VCaP (cell line): Measurements from ENCODE around the gene TCF7.

Experiments used
- H3K27ac ChIP-seq: fragments of 450-650 bp; 2 replicates; pipeline ENCODE4 v1.5.1; 2017
- TF ChIP-seq, protein P1 (sequence below): fragments of 450-650 bp; conservative IDR thresholded peaks from 2 replicates; pipeline ENCODE4 v1.5.1; 2017; ENCODE audit warnings: mild to moderate bottlenecking, moderate library complexity

Gene TCF7

DNA sequence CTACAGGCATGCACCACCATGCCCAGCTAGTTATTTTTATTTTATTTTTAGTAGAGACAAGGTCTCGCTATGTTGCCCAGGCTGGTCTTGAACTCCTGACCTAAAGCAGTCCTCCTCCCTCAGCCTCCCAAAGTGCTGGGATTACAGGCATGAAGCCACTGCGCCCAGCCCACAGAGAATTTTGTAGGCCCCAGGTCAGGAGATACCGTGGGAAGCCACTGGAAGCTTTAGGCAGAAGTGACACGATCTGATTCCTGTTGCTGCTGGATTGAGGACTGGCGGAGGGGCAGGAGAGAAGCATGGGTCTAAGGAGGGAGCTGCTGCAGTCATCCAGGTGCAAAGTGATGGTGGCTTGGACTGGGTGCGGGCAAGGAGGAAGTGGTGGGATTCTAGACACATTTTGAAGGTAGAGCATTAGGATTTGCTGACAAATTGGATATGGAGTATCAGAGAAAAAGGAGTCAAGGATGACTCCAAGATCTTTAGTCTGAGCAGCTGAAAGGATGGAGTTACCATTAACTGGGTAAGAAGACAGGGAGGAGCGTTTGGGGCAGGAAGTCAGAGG, 20.7 kb downstream of the TCF7 start:
- no peak overlapping the region for H3K27ac ChIP-seq
- TF ChIP-seq, protein P1, sequence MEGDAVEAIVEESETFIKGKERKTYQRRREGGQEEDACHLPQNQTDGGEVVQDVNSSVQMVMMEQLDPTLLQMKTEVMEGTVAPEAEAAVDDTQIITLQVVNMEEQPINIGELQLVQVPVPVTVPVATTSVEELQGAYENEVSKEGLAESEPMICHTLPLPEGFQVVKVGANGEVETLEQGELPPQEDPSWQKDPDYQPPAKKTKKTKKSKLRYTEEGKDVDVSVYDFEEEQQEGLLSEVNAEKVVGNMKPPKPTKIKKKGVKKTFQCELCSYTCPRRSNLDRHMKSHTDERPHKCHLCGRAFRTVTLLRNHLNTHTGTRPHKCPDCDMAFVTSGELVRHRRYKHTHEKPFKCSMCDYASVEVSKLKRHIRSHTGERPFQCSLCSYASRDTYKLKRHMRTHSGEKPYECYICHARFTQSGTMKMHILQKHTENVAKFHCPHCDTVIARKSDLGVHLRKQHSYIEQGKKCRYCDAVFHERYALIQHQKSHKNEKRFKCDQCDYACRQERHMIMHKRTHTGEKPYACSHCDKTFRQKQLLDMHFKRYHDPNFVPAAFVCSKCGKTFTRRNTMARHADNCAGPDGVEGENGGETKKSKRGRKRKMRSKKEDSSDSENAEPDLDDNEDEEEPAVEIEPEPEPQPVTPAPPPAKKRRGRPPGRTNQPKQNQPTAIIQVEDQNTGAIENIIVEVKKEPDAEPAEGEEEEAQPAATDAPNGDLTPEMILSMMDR = no peak

DNA sequence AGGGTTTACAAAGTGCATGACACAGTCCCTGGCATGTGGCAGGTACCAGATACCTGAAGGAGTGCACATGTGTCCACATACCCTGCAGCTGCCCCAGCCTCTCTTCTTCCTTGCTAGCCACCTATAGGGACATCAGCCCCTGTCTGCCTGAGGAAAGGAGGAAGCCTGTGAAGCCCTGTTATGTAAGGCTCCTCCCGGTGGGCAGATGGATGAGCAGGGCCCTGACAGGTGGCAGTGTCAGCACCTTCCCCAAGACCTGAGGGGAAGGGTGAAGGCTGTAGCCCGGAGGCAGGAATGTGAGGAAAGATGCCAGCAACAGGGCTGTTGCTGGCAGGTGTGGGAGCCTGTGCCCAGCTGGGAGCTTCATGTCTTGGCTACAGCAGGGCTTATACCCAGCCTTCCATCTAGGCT, 21.7 kb downstream of the TCF7 start:
- TF ChIP-seq, protein P1 = no peak
- no peak overlapping the region for H3K27ac ChIP-seq

DNA sequence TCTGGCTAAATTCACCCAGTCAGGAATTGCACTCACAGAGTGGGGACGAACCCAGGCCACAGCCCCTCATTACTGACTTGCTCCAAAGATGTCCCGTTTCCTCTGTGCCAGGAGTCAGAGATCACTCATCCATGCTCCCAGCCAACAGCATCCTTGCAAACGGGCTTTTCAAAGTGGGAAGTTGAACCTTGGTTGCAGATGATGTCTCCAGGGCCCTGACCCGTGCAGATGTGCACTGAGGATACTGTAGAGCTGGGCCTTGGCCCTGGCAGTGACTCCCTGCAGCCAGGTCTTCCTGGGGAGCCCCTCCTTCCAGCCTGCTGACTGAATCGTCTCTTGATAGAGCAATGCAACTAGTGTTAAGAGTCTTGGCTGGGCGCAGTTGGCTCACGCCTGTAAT, 22.3 kb downstream of the TCF7 start:
- TF ChIP-seq, protein P1 = no peak

DNA sequence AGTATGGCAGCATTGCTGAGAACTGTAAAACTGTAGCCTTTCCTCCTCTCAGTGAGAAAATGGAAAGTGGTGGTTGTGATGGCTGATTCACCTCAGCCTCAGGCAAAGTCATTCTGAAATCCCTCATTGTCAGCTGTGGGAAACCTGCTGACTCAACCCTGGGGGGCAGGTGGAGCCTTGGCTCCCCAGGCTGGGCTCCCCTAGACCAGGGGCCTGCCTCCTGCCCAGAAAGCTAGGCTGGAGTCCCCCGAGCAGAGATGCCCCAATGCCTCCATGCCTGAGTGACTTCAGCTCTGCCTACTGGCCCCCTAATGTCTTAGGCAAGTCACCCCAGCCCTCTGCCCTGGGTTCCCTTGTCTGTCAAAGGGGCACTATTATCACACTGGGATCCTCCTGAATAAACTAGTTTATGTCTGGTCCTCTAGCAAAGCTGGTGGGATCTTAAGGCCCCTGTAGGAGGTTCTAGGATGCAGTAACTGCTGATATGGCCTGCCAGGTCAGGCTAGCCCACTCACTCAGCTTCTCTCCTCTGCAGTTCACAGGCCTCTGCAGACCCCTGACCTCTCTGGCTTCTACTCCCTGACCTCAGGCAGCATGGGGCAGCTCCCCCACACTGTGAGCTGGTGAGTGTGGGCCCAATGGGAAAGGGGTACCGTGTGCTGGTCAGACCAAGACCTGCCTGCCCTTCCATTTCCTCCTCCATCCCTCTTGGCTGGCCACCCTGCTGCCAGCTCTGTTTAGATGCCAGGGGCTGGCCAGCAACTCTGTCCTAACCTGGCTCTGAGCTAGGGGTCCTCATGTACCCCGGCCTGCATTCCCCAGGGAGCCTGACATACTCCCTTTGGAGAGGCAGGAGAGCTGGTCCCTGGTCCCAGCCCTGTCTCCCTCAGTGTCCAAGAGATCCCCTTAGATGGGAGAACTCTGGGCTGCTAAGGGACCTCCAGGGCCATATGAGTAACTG, 24.2 kb downstream of the TCF7 start:
- TF ChIP-seq, protein P1 = no peak
- H3K27ac ChIP-seq = no peak overlapping the region; the same call in 1 of the 2 replicates

More for the DNA sequence above, 22.3 kb downstream of the TCF7 start:
- no peak overlapping the region for H3K27ac ChIP-seq

DNA sequence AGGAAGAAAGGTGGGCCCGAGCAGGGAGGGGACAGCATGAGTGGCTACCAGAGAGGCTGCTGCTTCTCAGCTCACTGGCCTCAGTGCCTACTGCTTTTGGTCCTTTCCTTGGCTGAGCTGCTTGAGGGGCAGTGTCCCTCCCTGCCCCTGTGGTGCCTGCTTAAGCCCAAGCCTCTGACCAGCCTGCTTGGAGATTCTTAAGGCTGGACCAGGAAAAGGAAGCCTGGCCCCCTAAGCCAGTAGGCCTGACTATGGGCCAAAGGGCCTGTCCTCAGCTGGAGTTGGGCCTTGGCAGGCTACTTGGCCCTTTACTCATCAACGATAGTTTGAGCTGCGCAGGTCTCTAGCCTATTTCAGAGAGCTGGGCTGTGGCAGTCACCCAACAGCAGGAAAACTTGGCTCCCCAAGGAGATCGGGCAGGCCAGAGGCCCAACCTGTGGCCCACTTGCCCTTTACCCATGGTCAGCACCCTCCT, 24.9 kb downstream of the TCF7 start:
- no peak overlapping the region; the same call in 1 of the 2 replicates for H3K27ac ChIP-seq
- TF ChIP-seq, protein P1 = no peak

DNA sequence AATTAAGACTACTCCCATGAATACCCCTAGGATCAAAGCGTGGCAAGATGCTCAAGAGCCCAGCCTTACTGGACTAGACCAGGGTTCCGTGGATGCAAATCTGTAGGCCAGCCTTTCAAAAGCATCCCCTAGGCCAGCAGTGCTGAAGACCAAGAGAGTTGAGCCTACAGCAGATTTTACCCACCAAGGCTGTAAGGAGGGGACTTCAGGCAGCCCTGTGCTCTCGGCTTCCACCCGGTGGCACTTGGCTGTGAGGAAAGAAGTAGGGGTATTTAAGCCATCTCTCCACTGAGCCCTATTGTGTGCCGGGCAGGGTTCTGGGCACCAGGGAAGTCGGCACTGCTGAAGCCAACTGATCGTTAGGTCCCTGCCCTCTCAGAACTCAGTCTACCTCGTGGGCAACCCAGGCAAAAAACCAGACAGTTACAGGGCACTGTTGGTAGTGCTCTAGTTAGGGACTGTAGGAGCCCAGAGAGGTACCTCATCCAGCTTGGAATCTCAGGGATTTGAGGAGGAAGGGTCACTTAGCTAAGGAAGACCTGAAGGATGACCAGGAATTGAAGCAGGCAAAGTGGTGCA, 25.5 kb downstream of the TCF7 start:
- H3K27ac ChIP-seq = no peak overlapping the region; the same call in 1 of the 2 replicates

More for the DNA sequence above, 25.5 kb downstream of the TCF7 start:
- TF ChIP-seq, protein P1 = no peak
